ENCODE data around the gene MAST4.
"Not testable (repeated sequence)": the region's sequence is repeated elsewhere in the genome, so short reads cannot be mapped to it uniquely, and the experiment has no call there.

MAST4 gene

GRCh38 chr5:66812291-66812690, 216.1 kb downstream of the MAST4 start:
- Histone ChIP-seq H3K27me3 (ENCODE audit: control insufficient read depth, insufficient read depth, low read length) (no peaks in the 10 kb centered on the region), H3K9me3 (ENCODE audit: control insufficient read depth, insufficient read depth, low read depth, low read length) (no peaks in the 10 kb centered on the region), H3K4me1 (ENCODE audit: control insufficient read depth, insufficient read depth, low read length) (peaks cover 19% of the 10 kb centered on the region), H3K9ac (ENCODE audit: low read length) (no peak overlapping the region), H3K36me3 (ENCODE audit: control insufficient read depth, insufficient read depth, low read length) (no peaks in the 10 kb centered on the region), H3K4me3 (ENCODE audit: low read depth, low read length) (no peak overlapping the region), H3K27ac (ENCODE audit: low read depth, low read length) (no peak overlapping the region)

GRCh38 chr5:66813306-66813705, 217.1 kb downstream of the MAST4 start:
- no peak overlapping the region for H3K9ac ChIP-seq (ENCODE audit: low read length)
- H3K36me3 ChIP-seq (ENCODE audit: control insufficient read depth, insufficient read depth, low read length): no peaks in the 10 kb centered on the region

GRCh38 chr5:66814146-66814991, 218.2 kb downstream of the MAST4 start:
- Histone ChIP-seq H3K27ac (ENCODE audit: low read depth, low read length) (no peak overlapping the region), H3K4me3 (ENCODE audit: low read depth, low read length) (no peak overlapping the region), H3K9ac (ENCODE audit: low read length) (no peak overlapping the region), H3K9me3 (ENCODE audit: control insufficient read depth, insufficient read depth, low read depth, low read length) (no peaks in the 10 kb centered on the region), H3K4me1 (ENCODE audit: control insufficient read depth, insufficient read depth, low read length) (peaks cover 19% of the 10 kb centered on the region), H3K27me3 (ENCODE audit: control insufficient read depth, insufficient read depth, low read length) (no peaks in the 10 kb centered on the region), H3K36me3 (ENCODE audit: control insufficient read depth, insufficient read depth, low read length) (no peaks in the 10 kb centered on the region)

More at GRCh38 chr5:66813306-66813705, 217.1 kb downstream of the MAST4 start:
- Histone ChIP-seq H3K9me3 (ENCODE audit: control insufficient read depth, insufficient read depth, low read depth, low read length) (no peaks in the 10 kb centered on the region), H3K27ac (ENCODE audit: low read depth, low read length) (no peak overlapping the region), H3K27me3 (ENCODE audit: control insufficient read depth, insufficient read depth, low read length) (no peaks in the 10 kb centered on the region), H3K4me3 (ENCODE audit: low read depth, low read length) (no peak overlapping the region), H3K4me1 (ENCODE audit: control insufficient read depth, insufficient read depth, low read length) (peaks cover 19% of the 10 kb centered on the region)

- no peaks in the 10 kb centered on the region for H3K36me3 ChIP-seq (ENCODE audit: control insufficient read depth, insufficient read depth, low read length)
- peaks cover 9% of the 10 kb centered on the region for H3K4me1 ChIP-seq (ENCODE audit: control insufficient read depth, insufficient read depth, low read length)
- no peaks in the 10 kb centered on the region for H3K27me3 ChIP-seq (ENCODE audit: control insufficient read depth, insufficient read depth, low read length)
- H3K9me3 ChIP-seq (ENCODE audit: control insufficient read depth, insufficient read depth, low read depth, low read length): no peaks in the 10 kb centered on the region
- H3K27ac ChIP-seq (ENCODE audit: low read depth, low read length): no peak overlapping the region
- no peak overlapping the region for H3K9ac ChIP-seq (ENCODE audit: low read length)
- H3K4me3 ChIP-seq (ENCODE audit: low read depth, low read length): no peak overlapping the region
Observed at GRCh38 chr5:66818304-66818934, 222.2 kb downstream of the MAST4 start.

GRCh38 chr5:66818935-66819328, 222.7 kb downstream of the MAST4 start:
- Histone ChIP-seq H3K4me1 (ENCODE audit: control insufficient read depth, insufficient read depth, low read length) (peaks cover 5% of the 10 kb centered on the region), H3K9ac (ENCODE audit: low read length) (no peak overlapping the region), H3K27me3 (ENCODE audit: control insufficient read depth, insufficient read depth, low read length) (no peaks in the 10 kb centered on the region), H3K36me3 (ENCODE audit: control insufficient read depth, insufficient read depth, low read length) (no peaks in the 10 kb centered on the region), H3K9me3 (ENCODE audit: control insufficient read depth, insufficient read depth, low read depth, low read length) (no peaks in the 10 kb centered on the region), H3K4me3 (ENCODE audit: low read depth, low read length) (no peak overlapping the region), H3K27ac (ENCODE audit: low read depth, low read length) (no peak overlapping the region)

- H3K4me3 ChIP-seq (ENCODE audit: low read depth, low read length): no peak overlapping the region
- no peaks in the 10 kb centered on the region for H3K9me3 ChIP-seq (ENCODE audit: control insufficient read depth, insufficient read depth, low read depth, low read length)
- H3K27me3 ChIP-seq (ENCODE audit: control insufficient read depth, insufficient read depth, low read length): no peaks in the 10 kb centered on the region
- H3K36me3 ChIP-seq (ENCODE audit: control insufficient read depth, insufficient read depth, low read length): no peaks in the 10 kb centered on the region
- H3K9ac ChIP-seq (ENCODE audit: low read length): no peak overlapping the region
- H3K27ac ChIP-seq (ENCODE audit: low read depth, low read length): no peak overlapping the region
- H3K4me1 ChIP-seq (ENCODE audit: control insufficient read depth, insufficient read depth, low read length): no peaks in the 10 kb centered on the region
Observed at GRCh38 chr5:66820630-66821207, 224.5 kb downstream of the MAST4 start.

- Histone ChIP-seq H3K9ac (ENCODE audit: low read length) (no peak overlapping the region), H3K9me3 (ENCODE audit: control insufficient read depth, insufficient read depth, low read depth, low read length) (no peaks in the 10 kb centered on the region), H3K27ac (ENCODE audit: low read depth, low read length) (no peak overlapping the region), H3K36me3 (ENCODE audit: control insufficient read depth, insufficient read depth, low read length) (no peaks in the 10 kb centered on the region), H3K4me3 (ENCODE audit: low read depth, low read length) (no peak overlapping the region), H3K4me1 (ENCODE audit: control insufficient read depth, insufficient read depth, low read length) (peaks cover 7% of the 10 kb centered on the region), H3K27me3 (ENCODE audit: control insufficient read depth, insufficient read depth, low read length) (no peaks in the 10 kb centered on the region)
Observed at GRCh38 chr5:66821688-66822429, 225.7 kb downstream of the MAST4 start.

- not testable (repeated sequence) for H3K36me3 ChIP-seq (ENCODE audit: control insufficient read depth, insufficient read depth, low read length); H3K9me3 ChIP-seq (ENCODE audit: control insufficient read depth, insufficient read depth, low read depth, low read length); H3K9ac ChIP-seq (ENCODE audit: low read length); H3K27me3 ChIP-seq (ENCODE audit: control insufficient read depth, insufficient read depth, low read length); H3K4me3 ChIP-seq (ENCODE audit: low read depth, low read length); H3K27ac ChIP-seq (ENCODE audit: low read depth, low read length)
- peaks cover 15% of the 10 kb centered on the region for H3K4me1 ChIP-seq (ENCODE audit: control insufficient read depth, insufficient read depth, low read length)
Observed at GRCh38 chr5:66822906-66823305, 226.7 kb downstream of the MAST4 start.

GRCh38 chr5:66824476-66824875, 228.3 kb downstream of the MAST4 start:
- Histone ChIP-seq H3K27ac (ENCODE audit: low read depth, low read length) (no peak overlapping the region), H3K9me3 (ENCODE audit: control insufficient read depth, insufficient read depth, low read depth, low read length) (no peaks in the 10 kb centered on the region), H3K4me1 (ENCODE audit: control insufficient read depth, insufficient read depth, low read length) (peaks cover 31% of the 10 kb centered on the region), H3K27me3 (ENCODE audit: control insufficient read depth, insufficient read depth, low read length) (no peaks in the 10 kb centered on the region), H3K36me3 (ENCODE audit: control insufficient read depth, insufficient read depth, low read length) (no peaks in the 10 kb centered on the region), H3K4me3 (ENCODE audit: low read depth, low read length) (no peak overlapping the region), H3K9ac (ENCODE audit: low read length) (no peak overlapping the region)

GRCh38 chr5:66826263-66826662, 230.1 kb downstream of the MAST4 start:
- Histone ChIP-seq H3K27me3 (ENCODE audit: control insufficient read depth, insufficient read depth, low read length) (no peaks in the 10 kb centered on the region), H3K9ac (ENCODE audit: low read length) (no peak overlapping the region), H3K4me3 (ENCODE audit: low read depth, low read length) (no peak overlapping the region), H3K36me3 (ENCODE audit: control insufficient read depth, insufficient read depth, low read length) (no peaks in the 10 kb centered on the region), H3K9me3 (ENCODE audit: control insufficient read depth, insufficient read depth, low read depth, low read length) (no peaks in the 10 kb centered on the region), H3K4me1 (ENCODE audit: control insufficient read depth, insufficient read depth, low read length) (peaks cover 36% of the 10 kb centered on the region), H3K27ac (ENCODE audit: low read depth, low read length) (no peak overlapping the region)

Data from HUES6 (cell line).